GM19099 (cell line): ENCODE results near the gene RAD51B.

ENCODE experiments used
- POLR2A ChIP-seq: IDR thresholded peaks from 3 replicates; pipeline ENCODE4 v1.6.1; 2011; ENCODE audit warnings: low read depth; ENCODE audit not compliant: insufficient read length; ENCODE audit errors: extremely low read depth

Gene RAD51B

GRCh38 chr14:68363466-68363842 is 543.9 kb downstream of the RAD51B start:
- TF ChIP-seq POLR2A, result no peak

- no peak for TF ChIP-seq POLR2A
These were observed 544.5 kb downstream of the RAD51B start for GRCh38 chr14:68363843-68364767.

GRCh38 chr14:68364792-68365192 is 545.2 kb downstream of the RAD51B start:
- no peak for TF ChIP-seq POLR2A

DNA sequence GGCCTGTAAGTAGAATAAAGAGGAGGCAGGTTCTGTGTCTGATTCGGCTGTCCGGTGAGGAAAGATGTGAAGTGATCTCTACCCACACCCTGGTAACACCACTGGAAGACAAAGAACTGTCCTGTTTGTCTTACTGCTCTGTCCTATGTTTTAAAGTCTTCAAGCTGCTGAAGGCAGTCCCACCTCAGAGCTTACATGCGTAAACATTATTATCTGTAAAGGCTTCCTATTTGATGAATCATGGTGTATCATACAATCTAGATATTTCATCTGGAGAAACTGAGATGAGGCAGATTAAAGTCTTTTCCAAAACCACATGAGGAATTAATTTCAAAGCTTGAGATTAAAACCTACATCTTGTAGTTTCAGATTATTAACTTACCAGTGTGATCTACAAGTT is 545.6 kb downstream of the RAD51B start:
- TF ChIP-seq POLR2A, result no peak

DNA sequence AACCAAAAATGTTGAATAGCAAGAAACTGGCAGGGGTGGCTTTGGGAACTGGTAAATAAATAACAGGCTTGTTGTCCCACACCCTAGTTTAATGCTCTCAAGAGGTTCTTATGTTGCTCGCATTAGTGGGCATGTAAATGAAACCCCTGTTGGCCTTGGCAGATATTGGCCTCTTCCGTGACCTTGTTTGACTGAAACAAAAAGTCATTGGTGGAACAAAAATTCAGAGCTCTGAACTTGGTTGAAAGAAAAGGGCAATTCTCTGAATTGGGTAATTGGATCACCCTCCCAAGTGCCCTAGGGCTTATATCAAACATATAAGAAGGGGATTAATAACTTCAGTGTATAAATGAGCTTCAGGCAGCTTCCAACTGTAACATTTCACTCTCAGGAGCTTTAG is 547.1 kb downstream of the RAD51B start:
- no peak for TF ChIP-seq POLR2A

DNA sequence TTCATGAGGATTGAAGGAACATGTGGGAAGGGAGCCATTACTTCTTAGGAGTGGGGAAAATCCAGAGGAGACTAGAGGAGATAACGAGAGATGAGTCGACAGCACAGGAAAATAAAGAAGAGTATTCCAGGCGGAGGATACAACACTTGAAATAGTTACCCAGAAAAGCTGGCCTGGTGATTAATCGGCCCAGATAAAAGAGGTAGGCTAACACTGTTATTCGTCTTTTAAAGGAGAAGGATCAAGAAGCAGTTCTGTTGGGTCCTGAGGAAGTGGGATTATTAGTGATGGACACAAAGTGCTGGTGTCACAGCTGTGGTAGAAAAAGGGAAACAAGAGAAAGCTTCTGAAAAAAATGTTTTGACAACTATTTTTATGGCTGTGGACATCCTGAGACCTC is 548.0 kb downstream of the RAD51B start:
- no peak for TF ChIP-seq POLR2A

- TF ChIP-seq POLR2A, result no peak
These were observed 549.3 kb downstream of the RAD51B start for GRCh38 chr14:68368850-68369249.

GRCh38 chr14:68369281-68370056 is 549.9 kb downstream of the RAD51B start:
- TF ChIP-seq POLR2A, result no peak

GRCh38 chr14:68370057-68370360 is 550.4 kb downstream of the RAD51B start:
- TF ChIP-seq POLR2A, result no peak

- TF ChIP-seq POLR2A, result no peak
These were observed 552.8 kb downstream of the RAD51B start for GRCh38 chr14:68372368-68372767.

DNA sequence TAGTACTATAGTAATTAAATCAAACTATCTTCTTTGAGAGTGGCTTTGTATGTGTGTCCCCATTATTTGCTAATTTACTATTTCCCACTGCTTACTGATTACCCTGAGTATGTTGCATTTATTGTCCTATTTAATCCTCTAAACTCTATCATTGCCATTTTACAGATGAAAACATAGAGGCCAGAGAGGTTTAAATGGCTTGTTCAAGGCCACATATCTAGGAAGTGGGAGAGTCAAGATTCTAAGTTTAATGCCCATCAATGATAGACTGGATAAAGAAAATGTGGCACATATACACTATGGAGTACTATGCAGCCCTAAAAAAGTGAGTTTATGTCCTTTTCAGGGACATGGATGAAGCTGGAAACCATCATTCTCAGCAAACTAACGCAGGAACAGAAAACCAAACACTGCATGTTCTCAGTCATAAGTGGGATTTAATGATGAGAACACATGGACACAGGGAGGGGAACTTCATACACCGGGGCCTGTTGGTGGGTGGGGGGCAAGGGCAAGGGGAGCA is 553.6 kb downstream of the RAD51B start:
- TF ChIP-seq POLR2A, result no peak

DNA sequence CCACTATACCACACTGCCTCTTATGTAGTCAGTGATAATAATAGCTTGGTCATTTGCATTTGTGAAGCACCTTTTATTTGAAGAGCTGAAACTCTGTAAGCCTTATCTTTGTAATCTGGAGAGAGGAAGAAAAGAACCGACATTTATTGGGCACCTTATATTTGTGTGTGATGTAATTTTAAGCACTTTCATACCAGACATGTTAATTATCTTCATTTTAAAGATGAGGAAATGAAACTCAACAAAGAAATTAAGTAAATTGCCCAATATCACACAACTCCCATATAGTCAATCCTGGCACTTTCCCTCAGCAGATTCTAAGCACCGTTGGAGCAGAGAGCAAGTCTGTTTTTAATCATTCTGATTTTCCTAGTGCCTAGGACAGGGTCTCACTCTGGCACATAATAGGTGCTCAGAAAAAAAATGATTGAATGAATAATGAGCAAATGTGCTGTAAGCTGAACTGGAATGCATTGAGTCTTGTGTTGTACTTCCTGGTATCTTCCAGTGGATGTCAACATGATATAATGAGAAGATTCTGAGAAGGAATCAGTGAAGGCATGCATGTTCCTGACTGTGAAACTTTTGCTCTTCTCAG is 554.4 kb downstream of the RAD51B start:
- TF ChIP-seq POLR2A, result no peak

- TF ChIP-seq POLR2A, result no peak
These were observed 555.1 kb downstream of the RAD51B start for GRCh38 chr14:68374682-68375081.

DNA sequence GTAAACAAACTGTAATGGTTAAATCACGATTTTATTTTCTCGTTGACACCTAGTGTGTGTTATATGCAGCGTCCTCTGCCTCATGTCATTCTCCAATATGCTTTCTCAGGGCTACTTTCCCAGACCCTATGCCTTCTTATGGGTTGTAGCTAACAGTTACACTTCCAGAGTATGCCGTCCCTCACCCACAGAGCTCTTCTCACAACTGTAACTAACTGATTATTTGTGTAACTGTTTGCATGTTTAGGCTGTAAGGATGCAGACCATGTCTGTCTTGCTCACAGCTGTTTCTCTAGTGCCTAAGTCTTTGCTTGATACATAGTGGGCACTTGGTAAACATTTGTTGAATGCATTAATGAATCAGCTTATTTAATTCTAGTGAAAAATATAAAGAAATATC is 555.8 kb downstream of the RAD51B start:
- no peak for TF ChIP-seq POLR2A

DNA sequence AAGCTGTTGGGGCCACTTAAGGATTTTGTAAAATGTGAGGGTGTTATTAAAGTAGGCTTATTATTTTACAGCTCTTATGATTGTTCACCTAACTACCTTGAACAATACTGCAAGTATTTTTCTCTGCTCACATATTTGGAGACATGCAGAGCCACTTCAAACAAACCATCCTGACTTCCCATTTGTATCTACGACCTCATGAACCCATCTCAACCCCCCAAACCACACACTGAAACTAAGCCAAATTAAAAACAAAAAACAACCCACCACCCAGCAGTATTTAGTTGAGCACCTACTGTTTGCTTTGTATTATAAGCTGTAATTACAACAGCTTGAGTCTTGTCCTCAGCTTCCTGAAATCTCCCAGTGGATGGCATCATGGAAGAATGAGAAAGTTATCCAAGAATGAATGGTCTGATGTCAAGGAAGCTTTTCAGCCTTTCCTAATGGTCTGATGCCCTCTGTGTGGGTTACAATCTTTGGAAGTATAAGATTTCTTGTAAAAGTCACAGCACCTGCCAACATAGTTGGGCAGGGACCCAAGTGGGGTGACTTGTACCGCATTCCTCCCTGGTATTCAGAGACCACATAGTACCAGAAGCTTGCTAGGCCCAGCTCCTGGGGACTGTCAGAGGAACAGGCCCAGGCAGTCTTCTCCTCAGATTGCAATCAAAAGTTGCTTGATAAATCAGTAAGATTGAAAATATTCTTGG is 556.6 kb downstream of the RAD51B start:
- no peak for TF ChIP-seq POLR2A
